Activated naive CD4-positive, alpha-beta T cell treated with anti-CD3 and anti-CD28 coated beads, Interleukin-2, amount 10 ng/mL, durations not matched to agents 7 days and 5 days (primary cell): ENCODE results near the gene HSPA13.
"Not testable (repeated sequence)": the region's sequence is repeated elsewhere in the genome, so short reads cannot be mapped to it uniquely, and the experiment has no call there.

Experiments
- CTCF ChIA-PET: fragments of 350-600 bp; sonication (Branson Sonifier 250); formaldehyde crosslinking; loops from one replicate; lab custom pipeline; 2021; ENCODE audit warnings: antibody characterized with exemption; lab: Charles Lee
- DNase-seq: peaks from one replicate; pipeline ENCODE4 v3.0.0-alpha.2; 2020
- H3K27ac Mint-ChIP-seq: one replicate; pipeline ENCODE4 v1.8.0; 2021; ENCODE audit warnings: mild to moderate bottlenecking, moderate library complexity, mixed read lengths
- H3K27me3 Mint-ChIP-seq: one replicate; pipeline ENCODE4 v1.8.0; 2021; ENCODE audit warnings: mild to moderate bottlenecking, mixed read lengths
- H3K36me3 Mint-ChIP-seq: one replicate; pipeline ENCODE4 v1.8.0; 2021; ENCODE audit warnings: mixed read lengths
- H3K4me1 Mint-ChIP-seq: one replicate; pipeline ENCODE4 v1.8.0; 2021; ENCODE audit warnings: mixed read lengths
- H3K4me3 Mint-ChIP-seq: one replicate; pipeline ENCODE4 v1.8.0; 2021; ENCODE audit warnings: mild to moderate bottlenecking, moderate library complexity, mixed read lengths
- H3K9me3 Mint-ChIP-seq: one replicate; pipeline ENCODE4 v1.8.0; 2021; ENCODE audit warnings: mixed read lengths

HSPA13 gene

DNA sequence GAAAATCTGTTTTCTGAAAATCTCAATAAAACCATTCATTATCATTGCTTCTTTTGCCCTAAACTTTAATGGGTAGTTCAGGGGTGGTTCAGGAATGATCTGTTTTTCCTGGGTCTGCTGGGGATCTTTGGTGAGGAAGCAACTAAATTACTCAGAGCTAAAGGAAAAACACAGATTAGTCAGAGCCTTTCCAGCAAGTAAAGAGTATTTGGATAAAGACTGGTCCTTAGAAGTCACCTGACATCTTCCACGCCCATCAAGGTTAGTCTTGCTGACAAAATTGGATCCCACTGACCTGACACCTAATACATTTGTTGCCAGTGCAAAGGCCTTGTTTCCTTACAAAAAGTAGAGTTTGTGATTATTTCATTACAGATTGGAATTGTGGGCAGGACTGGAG is 24.2 kb downstream of the HSPA13 start:
- no peak overlapping the region for H3K4me3 Mint-ChIP-seq
- H3K27ac Mint-ChIP-seq = no peak overlapping the region
- no peaks in the 10 kb centered on the region for H3K36me3 Mint-ChIP-seq
- no peaks in the 10 kb centered on the region for H3K9me3 Mint-ChIP-seq
- H3K4me1 Mint-ChIP-seq = no peaks in the 10 kb centered on the region
- H3K27me3 Mint-ChIP-seq = peaks cover 22% of the 10 kb centered on the region
- DNase-seq = no peak
- CTCF ChIA-PET = interaction anchor here (0.6 kb wide), 1 partner anchor 56 kb away, joined by 3 read pairs; no protein-coding TSS in a partner anchor

DNA sequence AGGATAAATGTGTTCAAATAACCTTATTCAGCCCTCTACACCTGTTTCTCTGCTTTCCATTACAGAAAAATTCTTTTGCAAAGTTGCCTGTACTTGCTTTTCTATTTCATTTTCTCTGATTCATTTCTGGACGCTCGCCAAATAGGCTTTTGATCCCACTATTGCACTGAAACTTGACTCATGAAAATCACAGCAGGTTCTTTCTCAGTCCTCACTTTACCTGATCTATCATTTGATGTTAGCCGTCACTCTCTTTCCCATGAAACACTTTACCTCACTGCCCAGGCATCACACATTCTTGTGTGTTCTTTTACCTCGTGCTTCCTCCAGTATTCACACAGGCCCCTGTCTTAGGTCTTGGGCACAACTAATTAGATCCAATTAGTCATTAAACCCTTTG is 26.2 kb downstream of the HSPA13 start:
- Mint-ChIP-seq H3K36me3 (no peaks in the 10 kb centered on the region), H3K27me3 (peaks cover 12% of the 10 kb centered on the region), H3K4me3 (no peak overlapping the region), H3K27ac (no peak overlapping the region), H3K4me1 (no peaks in the 10 kb centered on the region), H3K9me3 (no peaks in the 10 kb centered on the region)
- CTCF ChIA-PET = no interaction called here
- no peak for DNase-seq

DNA sequence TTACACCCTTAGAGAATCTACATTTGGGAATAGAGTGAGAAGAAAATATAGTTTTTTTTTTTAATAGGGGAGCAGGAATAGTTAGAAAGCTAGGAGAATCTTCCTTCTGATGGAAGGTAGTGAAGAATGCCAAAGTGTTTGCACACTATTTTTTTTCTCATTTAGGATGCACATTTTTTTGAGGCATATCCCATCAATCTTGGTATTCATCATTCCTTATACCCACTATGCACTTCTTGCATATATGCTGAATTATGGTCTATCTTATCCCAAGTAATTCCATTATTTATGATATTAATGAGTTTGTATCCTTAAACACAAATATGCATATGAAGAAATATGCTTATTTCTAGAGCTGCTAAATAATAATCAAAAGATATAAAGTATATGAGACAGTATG is 28.4 kb downstream of the HSPA13 start:
- H3K4me3 Mint-ChIP-seq = no peak overlapping the region
- H3K27me3 Mint-ChIP-seq = peaks cover 16% of the 10 kb centered on the region
- H3K27ac Mint-ChIP-seq = no peak overlapping the region
- H3K36me3 Mint-ChIP-seq = no peaks in the 10 kb centered on the region
- DNase-seq = no peak
- H3K4me1 Mint-ChIP-seq = no peaks in the 10 kb centered on the region
- CTCF ChIA-PET = no interaction called here
- no peaks in the 10 kb centered on the region for H3K9me3 Mint-ChIP-seq

DNA sequence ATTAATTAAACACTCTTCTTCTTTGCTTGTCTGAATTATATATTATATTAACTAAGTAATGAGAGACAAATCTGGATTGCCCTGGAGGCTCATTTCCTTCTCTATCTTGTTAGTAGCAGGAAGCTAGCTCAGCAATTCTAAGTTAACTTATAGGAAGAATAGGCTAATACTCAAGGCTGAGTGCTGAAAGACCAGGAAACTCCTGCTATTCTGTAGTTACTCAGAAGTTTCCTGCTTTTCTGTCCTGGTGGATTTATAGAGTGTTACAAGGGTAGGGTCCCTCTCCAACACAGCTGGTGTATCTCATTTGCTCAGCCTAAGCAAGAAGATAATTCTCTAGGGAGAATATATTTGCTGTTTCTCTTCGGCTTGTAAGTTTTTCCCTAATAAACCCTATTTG is 29.2 kb downstream of the HSPA13 start:
- Mint-ChIP-seq H3K4me1 (no peaks in the 10 kb centered on the region), H3K27me3 (peaks cover 16% of the 10 kb centered on the region), H3K4me3 (no peak overlapping the region), H3K36me3 (no peaks in the 10 kb centered on the region), H3K27ac (no peak overlapping the region), H3K9me3 (no peaks in the 10 kb centered on the region)
- CTCF ChIA-PET = no interaction called here
- DNase-seq = no peak

DNA sequence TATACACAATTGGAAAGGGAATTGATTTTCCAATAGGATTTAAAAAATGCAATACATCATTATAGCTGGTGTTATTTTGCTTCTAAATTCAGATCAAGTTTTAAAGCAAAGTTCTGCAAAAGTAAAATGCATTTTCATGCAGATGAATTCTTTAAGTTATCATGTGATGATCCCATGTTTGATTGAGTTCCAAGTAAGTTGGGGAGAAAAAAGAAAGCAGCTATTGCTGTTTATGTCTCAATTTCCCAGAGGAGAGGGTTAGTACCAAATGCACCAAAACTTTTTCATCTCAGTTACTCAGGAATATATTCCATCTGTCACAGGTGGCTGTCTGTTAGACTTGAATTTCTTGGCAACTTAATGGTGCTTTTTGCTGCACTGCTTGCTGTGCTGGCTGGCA is 29.7 kb downstream of the HSPA13 start:
- no peaks in the 10 kb centered on the region for H3K4me1 Mint-ChIP-seq
- CTCF ChIA-PET = no interaction called here
- no peaks in the 10 kb centered on the region for H3K36me3 Mint-ChIP-seq
- H3K9me3 Mint-ChIP-seq = no peaks in the 10 kb centered on the region
- H3K27me3 Mint-ChIP-seq = peaks cover 17% of the 10 kb centered on the region
- H3K27ac Mint-ChIP-seq = no peak overlapping the region
- no peak overlapping the region for H3K4me3 Mint-ChIP-seq
- no peak for DNase-seq

DNA sequence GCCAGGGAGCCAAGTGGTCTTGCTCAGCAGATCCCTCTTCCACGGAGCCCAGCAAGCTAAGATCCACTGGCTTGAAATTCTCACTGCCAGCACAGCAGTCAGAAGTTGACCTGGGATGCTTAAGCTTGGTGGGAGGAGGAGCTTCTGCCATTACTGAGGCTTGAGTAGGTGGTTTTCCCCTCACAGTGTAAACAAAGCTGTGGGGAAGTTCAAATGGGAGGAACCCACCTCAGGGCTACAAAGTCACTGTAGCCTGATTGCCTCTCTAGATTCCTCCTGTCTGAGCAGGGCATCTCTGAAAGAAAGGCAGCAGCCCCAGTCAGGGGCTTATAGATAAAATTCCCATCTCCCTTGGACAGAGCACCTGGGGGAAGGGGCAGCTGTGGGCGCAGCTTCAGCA is 55.6 kb downstream of the HSPA13 start:
- H3K4me1 Mint-ChIP-seq, H3K27ac Mint-ChIP-seq, H3K4me3 Mint-ChIP-seq, H3K27me3 Mint-ChIP-seq, H3K36me3 Mint-ChIP-seq, H3K9me3 Mint-ChIP-seq, DNase-seq, CTCF ChIA-PET: not testable (repeated sequence)

DNA sequence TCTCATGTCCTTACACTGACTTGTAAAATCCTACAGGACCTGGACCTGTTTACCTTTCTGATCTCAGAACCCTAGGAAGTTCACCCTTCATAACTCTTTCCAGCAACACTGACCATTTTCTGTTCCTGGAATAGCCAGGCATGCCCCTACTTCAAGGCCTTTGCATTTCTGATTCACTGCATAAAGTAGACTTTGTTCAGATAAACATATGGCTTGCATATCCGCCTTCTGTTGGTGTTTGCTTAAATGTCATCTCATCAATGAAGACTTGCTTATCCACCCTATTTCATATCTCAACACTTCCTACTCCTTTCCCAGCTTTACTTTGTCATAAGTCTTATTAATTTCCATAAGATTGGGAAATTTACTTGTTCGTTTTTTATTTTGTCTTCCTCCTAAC is 57.4 kb downstream of the HSPA13 start:
- Mint-ChIP-seq H3K4me1 (no peaks in the 10 kb centered on the region), H3K4me3 (no peak overlapping the region), H3K27me3 (peaks cover 7% of the 10 kb centered on the region), H3K9me3 (no peaks in the 10 kb centered on the region), H3K27ac (no peak overlapping the region), H3K36me3 (no peaks in the 10 kb centered on the region)
- CTCF ChIA-PET = no interaction called here
- DNase-seq = no peak
